Measurements from ENCODE around the gene HCFC1.

HCFC1 gene

DNA sequence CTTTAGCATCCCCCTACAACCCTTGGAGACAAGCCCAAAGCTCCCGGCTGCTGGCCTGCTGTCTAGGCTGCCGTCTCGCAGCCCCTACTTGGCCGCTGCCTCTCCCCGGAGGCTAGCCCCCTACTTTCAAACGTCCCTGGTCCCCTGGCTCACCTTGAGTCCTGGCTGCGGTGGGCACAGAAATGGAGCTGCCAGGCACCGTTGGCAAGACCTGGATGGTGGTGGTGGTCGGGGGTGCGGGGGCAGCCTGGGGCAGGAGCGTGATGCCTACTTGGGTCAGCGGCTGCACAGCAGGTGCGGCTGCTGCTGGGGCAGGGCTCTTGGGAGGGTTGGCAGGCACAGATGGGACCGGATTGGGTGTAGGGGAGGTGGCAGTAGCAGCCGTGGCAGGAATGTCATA lies 12.0 kb downstream of the HCFC1 start:
- H3K4me3 ChIP-seq (ENCODE audit: low read depth, low read length) = no peak overlapping the region
- in situ Hi-C loops (cut with HindIII; ENCODE audit: low sequenced_read_pairs) = no loop called here
- no peak for DNase-seq (ENCODE audit: low read depth, low spot score)
- TF ChIP-seq CTCF (IDR thresholded peaks at IDR 0.05; ENCODE audit: low read depth, low read length) = no peak

GRCh38 chrX:153958605-153959004 lies 13.0 kb downstream of the HCFC1 start:
- DNase-seq (ENCODE audit: low read depth, low spot score) = no peak
- TF ChIP-seq CTCF (IDR thresholded peaks at IDR 0.05; ENCODE audit: low read depth, low read length) = no peak
- in situ Hi-C loops (cut with HindIII; ENCODE audit: low sequenced_read_pairs) = no loop called here
- H3K4me3 ChIP-seq (ENCODE audit: low read depth, low read length) = no peak overlapping the region

DNA sequence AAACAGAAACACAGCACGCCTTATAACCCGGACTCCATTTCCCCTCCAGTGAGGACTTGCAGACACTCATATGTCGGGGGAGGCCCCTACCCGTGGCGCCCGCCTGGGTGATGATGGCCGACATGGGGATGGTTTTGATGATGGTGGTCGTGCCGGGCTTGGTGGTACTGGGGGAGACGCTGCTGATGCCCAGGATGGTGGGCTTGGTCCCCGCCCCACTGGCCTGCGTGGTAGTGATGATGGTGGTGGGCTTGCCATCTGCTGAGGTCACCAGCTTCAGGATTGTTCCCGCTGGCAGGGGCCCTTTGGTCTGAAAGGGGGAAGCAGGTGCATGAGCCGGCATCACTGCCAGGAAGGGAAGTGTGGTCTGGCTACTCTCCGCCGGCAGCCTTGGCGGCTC lies 14.4 kb downstream of the HCFC1 start:
- in situ Hi-C loops (cut with HindIII; ENCODE audit: low sequenced_read_pairs) = no loop called here
- DNase-seq (ENCODE audit: low read depth, low spot score) = no peak

DNA sequence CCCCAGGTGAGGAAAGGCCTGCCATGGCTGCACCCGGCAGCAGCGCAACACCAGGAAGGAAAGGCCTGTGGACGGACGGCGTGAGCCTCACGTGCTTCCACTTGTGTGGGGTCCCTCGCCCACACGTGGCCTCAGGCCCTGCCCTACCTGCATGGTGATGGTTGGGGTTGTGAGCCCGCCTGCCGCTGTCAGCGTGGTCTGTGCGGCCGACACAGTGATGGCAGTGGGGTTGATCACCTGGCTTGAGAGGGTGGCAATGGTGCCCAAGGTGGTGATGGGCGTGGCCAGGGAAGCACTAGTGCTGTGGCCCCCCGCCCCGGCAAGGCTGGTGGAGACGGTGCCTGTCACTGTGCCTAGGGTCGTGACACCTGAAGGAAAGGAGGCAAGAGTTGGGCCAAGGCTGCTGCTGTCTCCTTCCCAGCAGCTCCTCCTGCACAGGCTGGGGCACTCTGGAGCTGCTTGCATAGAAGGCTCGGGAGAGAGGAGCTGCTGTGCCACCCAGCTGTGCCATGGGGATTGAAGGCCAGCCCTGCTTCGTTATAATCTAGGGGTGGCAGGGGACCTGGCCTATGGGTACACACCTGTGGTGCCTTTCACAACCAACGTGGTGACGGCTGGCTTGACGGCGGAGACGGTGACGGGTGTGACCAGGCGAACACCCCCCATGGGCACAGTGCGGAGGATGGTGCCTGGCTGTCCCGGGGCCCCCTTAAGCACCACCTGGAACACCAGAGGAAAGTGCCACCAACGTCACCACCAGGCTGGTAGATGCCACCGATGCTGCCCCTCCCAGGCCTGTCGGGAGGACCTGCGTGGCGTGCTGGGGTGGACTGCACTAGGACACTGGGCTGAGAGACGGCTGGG lies 15.3 kb downstream of the HCFC1 start:
- in situ Hi-C loops (cut with HindIII; ENCODE audit: low sequenced_read_pairs) = no loop called here
- no peak overlapping the region for H3K4me3 ChIP-seq (ENCODE audit: low read depth, low read length)
- TF ChIP-seq CTCF (IDR thresholded peaks at IDR 0.05; ENCODE audit: low read depth, low read length) = no peak
- DNase-seq (ENCODE audit: low read depth, low spot score) = no peak

More for the DNA sequence above, 14.4 kb downstream of the HCFC1 start:
- no peak overlapping the region for H3K4me3 ChIP-seq (ENCODE audit: low read depth, low read length)
- no peak for TF ChIP-seq CTCF (IDR thresholded peaks at IDR 0.05; ENCODE audit: low read depth, low read length)

- in situ Hi-C loops (cut with HindIII; ENCODE audit: low sequenced_read_pairs) = no loop called here
- no peak overlapping the region for H3K4me3 ChIP-seq (ENCODE audit: low read depth, low read length)
- DNase-seq (ENCODE audit: low read depth, low spot score) = no peak
- TF ChIP-seq CTCF (IDR thresholded peaks at IDR 0.05; ENCODE audit: low read depth, low read length) = no peak
Measured at GRCh38 chrX:153955228-153955732, 16.3 kb downstream of the HCFC1 start.

DNA sequence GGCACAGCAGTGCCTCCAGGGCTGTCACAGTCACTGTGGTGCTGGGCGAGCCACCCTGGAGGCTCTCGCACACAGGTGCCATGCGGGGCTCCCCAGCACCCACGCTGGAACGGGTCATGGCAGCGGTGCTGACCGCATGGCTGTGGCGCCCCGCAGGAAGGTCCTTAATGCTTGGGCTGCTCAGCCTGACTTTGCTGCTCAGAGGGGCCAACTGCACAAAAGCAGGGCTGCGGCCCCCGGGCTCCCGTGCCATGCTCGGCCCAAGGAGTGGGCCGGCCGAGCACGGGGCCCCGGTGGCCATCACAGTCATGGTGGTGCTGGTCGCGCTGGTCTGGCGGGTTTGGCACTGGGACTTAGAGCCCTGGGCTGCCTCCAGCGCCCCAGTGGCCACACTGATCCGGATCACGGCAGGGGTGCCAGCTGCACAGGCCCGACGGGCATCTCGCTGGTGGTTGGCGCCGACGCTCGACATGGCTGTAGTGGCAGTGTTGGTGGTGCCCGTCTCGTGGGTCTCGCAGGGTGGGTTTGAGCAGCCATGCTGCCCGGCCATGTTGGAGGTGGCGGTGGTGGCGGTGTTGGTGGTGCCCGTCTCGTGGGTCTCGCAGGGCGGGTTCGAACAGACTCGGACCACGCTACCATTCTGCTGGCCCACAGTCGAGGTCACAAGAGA lies 16.9 kb downstream of the HCFC1 start:
- no peak overlapping the region for H3K4me3 ChIP-seq (ENCODE audit: low read depth, low read length)
- TF ChIP-seq CTCF (IDR thresholded peaks at IDR 0.05; ENCODE audit: low read depth, low read length) = no peak
- no peak for DNase-seq (ENCODE audit: low read depth, low spot score)
- in situ Hi-C loops (cut with HindIII; ENCODE audit: low sequenced_read_pairs) = no loop called here

All from astrocyte of the spinal cord (primary cell).